OCI-LY7 (cell line): Measurements from ENCODE around the gene JAZF1. TPM values are rescaled to one million over a fixed set of nuclear protein-coding genes. Genes with fewer than 3 reads are reported as not detected.

Experiments used
- BruUV-seq: library from RNA; stranded (reverse); fragments of 400-500 nt; replicated peaks from 2 replicates; lab custom pipeline; 2021; lab: Mats Ljungman, UMichigan
- CTCF ChIA-PET: fragments of 300-600 bp; sonication (Branson Sonifier 250); formaldehyde crosslinking; loops from one replicate; lab custom pipeline; 2022; ENCODE audit warnings: antibody characterized with exemption; ENCODE audit not compliant: unreplicated experiment; lab: Charles Lee
- POLR2A ChIA-PET: fragments of 300-600 bp; sonication (Branson Sonifier 250); formaldehyde crosslinking; loops from one replicate; lab custom pipeline; 2022; ENCODE audit warnings: antibody characterized with exemption; lab: Charles Lee
- DNase-seq: peaks from one replicate; pipeline ENCODE4 v3.0.0-alpha.2; 2015; ENCODE audit warnings: low spot score
- H2AFZ ChIP-seq: fragments of 200-600 bp; sonication (generic), shearing (Covaris generic); 2 replicates; pipeline ENCODE4 v1.6.1; 2014; ENCODE audit warnings: mild to moderate bottlenecking, antibody characterized with exemption, low read length, moderate library complexity
- H3K27ac ChIP-seq: fragments of 200-600 bp; sonication (generic); 2 replicates; pipeline ENCODE4 v1.5.1; 2014; ENCODE audit warnings: mixed run types, low read depth, mild to moderate bottlenecking, moderate library complexity, low read length, inconsistent platforms; ENCODE audit not compliant: poor library complexity, severe bottlenecking
- H3K36me3 ChIP-seq: fragments of 200-600 bp; sonication (generic); 2 replicates; pipeline ENCODE4 v1.6.1; 2014; ENCODE audit warnings: mild to moderate bottlenecking, antibody characterized with exemption, low read length, moderate library complexity, mixed read lengths; ENCODE audit not compliant: insufficient read depth
- H3K4me1 ChIP-seq: fragments of 200-600 bp; sonication (generic); 2 replicates; pipeline ENCODE4 v1.5.1; 2014; ENCODE audit warnings: mild to moderate bottlenecking, low read length; ENCODE audit not compliant: insufficient read depth, poor library complexity, severe bottlenecking
- H3K4me2 ChIP-seq: fragments of 200-600 bp; sonication (generic); 2 replicates; pipeline ENCODE4 v1.6.1; 2014; ENCODE audit warnings: mild to moderate bottlenecking, low read length
- H3K4me3 ChIP-seq: fragments of 200-600 bp; sonication (generic); 2 replicates; pipeline ENCODE4 v1.5.1; 2014; ENCODE audit warnings: mild to moderate bottlenecking, low read depth, low read length; ENCODE audit not compliant: poor library complexity, severe bottlenecking
- H3K79me2 ChIP-seq: fragments of 200-600 bp; sonication (generic); 2 replicates; pipeline ENCODE4 v1.6.1; 2016; ENCODE audit warnings: low read depth, mild to moderate bottlenecking, low read length, moderate library complexity, mixed read lengths; ENCODE audit not compliant: insufficient read depth
- H3K9me2 ChIP-seq: fragments of 200-600 bp; sonication (generic); 2 replicates; pipeline ENCODE4 v1.6.1; 2016; ENCODE audit warnings: mild to moderate bottlenecking, low read length, mixed read lengths; ENCODE audit not compliant: insufficient read depth
- H3K9me3 ChIP-seq: fragments of 200-600 bp; sonication (generic); 2 replicates; pipeline ENCODE4 v1.6.1; 2014; ENCODE audit warnings: mild to moderate bottlenecking, mixed run types, low read length, mixed read lengths
- H4K20me1 ChIP-seq: fragments of 200-600 bp; sonication (generic); 2 replicates; pipeline ENCODE4 v1.6.1; 2014; ENCODE audit warnings: mild to moderate bottlenecking, antibody characterized with exemption, low read length, moderate library complexity, mixed read lengths; ENCODE audit not compliant: insufficient read depth
- CTCF ChIP-seq: fragments of 200-600 bp; sonication (generic); conservative IDR thresholded peaks from 2 replicates; pipeline ENCODE4 v1.5.1; 2014; ENCODE audit warnings: mild to moderate bottlenecking, antibody characterized with exemption, low read length, moderate library complexity, mixed read lengths
- EZH2phosphoT487 ChIP-seq: fragments of 200-600 bp; sonication (generic); IDR thresholded peaks from 2 replicates; pipeline ENCODE4 v1.6.1; 2018; ENCODE audit warnings: low read depth, borderline replicate concordance, mild to moderate bottlenecking, mixed run types, antibody characterized with exemption, low read length, moderate library complexity, mixed read lengths
- intact Hi-C: fragments of 100-400 bp; cut with micrococcal nuclease; formaldehyde crosslinking; loops from one replicate; pipeline ENCODE4 v1.10.0; 2022; ENCODE audit not compliant: unreplicated experiment
- total RNA-seq, 2 experiments: library from RNA; depleted of rRNA in 1 of 2; stranded (reverse); fragments of >200 nt in 1 of 2; shearing (Covaris generic) in 1 of 2; gene quantifications; 2 replicates each; pipeline ENCODE4 v1.2.3, GENCODE V29; 2014 to 2022

The JAZF1 gene
- total RNA-seq, 2 experiments from 2014 or later = 6.3 to 25.0 TPM

GRCh38 chr7:28083998-28084985 is 96.3 kb downstream of the JAZF1 start:
- BruUV-seq = no TSS peak

GRCh38 chr7:28083164-28083997 is 97.2 kb downstream of the JAZF1 start:
- BruUV-seq = no TSS peak
- Histone ChIP-seq H3K27ac (no peak overlapping the region), H3K4me1 (peaks cover 11% of the 10 kb centered on the region), H4K20me1 (peaks cover 10% of the 10 kb centered on the region), H2AFZ (no peak overlapping the region), H3K9me3 (no peaks in the 10 kb centered on the region), H3K9me2 (no peaks in the 10 kb centered on the region), H3K36me3 (no peaks in the 10 kb centered on the region), H3K4me3 (no peak overlapping the region), H3K79me2 (0 out of 2 replicates have a peak, but pooled peaks cover 4% of the 10 kb centered on the region), H3K4me2 (no peak overlapping the region)
- ChIA-PET CTCF (interaction anchor here (0.7 kb wide), 1 partner anchor 22 kb away, joined by 3 read pairs; no protein-coding TSS in a partner anchor), POLR2A (interaction anchor here (0.8 kb wide), 1 partner anchor 11 kb away, joined by 3 read pairs; no protein-coding TSS in a partner anchor)
- intact Hi-C loops = no loop called here
- TF ChIP-seq CTCF (no peak), EZH2phosphoT487 (no peak)
- DNase-seq = no peak

More at GRCh38 chr7:28083998-28084985, 96.3 kb downstream of the JAZF1 start:
- intact Hi-C loops = no loop called here
- H3K36me3 ChIP-seq = no peaks in the 10 kb centered on the region
- no peak overlapping the region for H3K4me3 ChIP-seq
- no peak for TF ChIP-seq EZH2phosphoT487
- TF ChIP-seq CTCF = no peak
- H3K79me2 ChIP-seq = no peaks in the 10 kb centered on the region
- peaks cover 18% of the 10 kb centered on the region for H3K4me1 ChIP-seq
- POLR2A ChIA-PET = no interaction called here
- peaks cover 10% of the 10 kb centered on the region for H4K20me1 ChIP-seq
- no peaks in the 10 kb centered on the region for H3K9me3 ChIP-seq
- H3K9me2 ChIP-seq = no peaks in the 10 kb centered on the region
- CTCF ChIA-PET = interaction anchor here (1.5 kb wide), 1 partner anchor 15 kb away, joined by 4 read pairs; no protein-coding TSS in a partner anchor
- DNase-seq = no peak
- no peak overlapping the region for H3K4me2 ChIP-seq
- H3K27ac ChIP-seq = no peak overlapping the region
- no peak overlapping the region for H2AFZ ChIP-seq
